IMR-90 (cell line): ENCODE measurements around the gene ALK. TPM values are rescaled to one million over a fixed set of nuclear protein-coding genes. Genes with fewer than 3 reads are reported as not detected.

Experiments used
- ATAC-seq: fragments of 200-7000 bp; cut with Tn5 transposase; 2 replicates; pipeline ENCODE4 v1.9.1; 2020; ENCODE audit warnings: low read depth, mild to moderate bottlenecking, moderate library complexity
- BruUV-seq: library from RNA; stranded (reverse); fragments of 400-500 nt; replicated peaks from 2 replicates; lab custom pipeline; 2021; lab: Mats Ljungman, UMichigan
- CTCF ChIA-PET: fragments of 300-600 bp; formaldehyde crosslinking; extraction: SDS; loops from one replicate; lab custom pipeline; 2021; ENCODE audit warnings: antibody characterized with exemption; lab: Yijun Ruan, JAX
- POLR2A ChIA-PET: fragments of 300-600 bp; sonication (Branson Sonifier 250); formaldehyde crosslinking; loops from one replicate; lab custom pipeline; 2022; ENCODE audit warnings: antibody characterized with exemption; ENCODE audit not compliant: unreplicated experiment; lab: Charles Lee
- DNase-seq: peaks from one replicate; pipeline ENCODE4 v3.0.0; 2013
- H2AFZ ChIP-seq: replicated peaks from 2 replicates; pipeline ENCODE3; 2013; ENCODE audit warnings: low read length, mild to moderate bottlenecking; ENCODE audit not compliant: poor library complexity
- H2AK5ac ChIP-seq: 2 replicates; pipeline ENCODE4 v1.6.1; 2013; ENCODE audit warnings: low read depth, low read length, inconsistent platforms
- H2AK9ac ChIP-seq: replicated peaks from 2 replicates; pipeline ENCODE3; 2013; ENCODE audit warnings: mild to moderate bottlenecking, low read depth, low read length, moderate library complexity; ENCODE audit not compliant: poor library complexity
- H2BK120ac ChIP-seq: 2 replicates; pipeline ENCODE4 v1.6.1; 2013; ENCODE audit warnings: low read depth, low read length, inconsistent platforms
- H2BK15ac ChIP-seq: 3 replicates; pipeline ENCODE4 v1.6.1; 2013; ENCODE audit warnings: low read depth, low read length, inconsistent platforms
- H2BK20ac ChIP-seq: 2 replicates; pipeline ENCODE4 v1.6.1; 2013; ENCODE audit warnings: low read depth, mild to moderate bottlenecking, inconsistent platforms, low read length, moderate library complexity
- H2BK5ac ChIP-seq: 2 replicates; pipeline ENCODE4 v1.6.1; 2013; ENCODE audit warnings: mild to moderate bottlenecking, low read depth, low read length, inconsistent platforms; ENCODE audit not compliant: poor library complexity, severe bottlenecking
- H3K14ac ChIP-seq: replicated peaks from 2 replicates; pipeline ENCODE4 v1.6.1; 2013; ENCODE audit warnings: low read depth, low read length, inconsistent platforms
- H3K18ac ChIP-seq: 2 replicates; pipeline ENCODE4 v1.6.1; 2013; ENCODE audit warnings: low read depth, low read length, control low read depth
- H3K23ac ChIP-seq: 2 replicates; pipeline ENCODE4 v1.6.1; 2013; ENCODE audit warnings: low read depth, low read length, inconsistent platforms
- H3K27ac ChIP-seq: 2 replicates; pipeline ENCODE4 v1.5.1; 2013; ENCODE audit warnings: mild to moderate bottlenecking, control low read depth, low read length; ENCODE audit not compliant: insufficient read depth
- H3K27me3 ChIP-seq: 2 replicates; pipeline ENCODE4 v1.6.1; 2013; ENCODE audit warnings: low read length; ENCODE audit not compliant: control insufficient read depth, insufficient read depth
- H3K36me3 ChIP-seq: 2 replicates; pipeline ENCODE4 v1.6.1; 2013; ENCODE audit warnings: low read length, mixed read lengths; ENCODE audit not compliant: control insufficient read depth, insufficient read depth
- H3K4ac ChIP-seq: 2 replicates; pipeline ENCODE4 v1.6.1; 2013; ENCODE audit warnings: low read depth, low read length, inconsistent platforms
- H3K4me1 ChIP-seq: 2 replicates; pipeline ENCODE4 v1.6.1; 2013; ENCODE audit warnings: low read length, mixed read lengths; ENCODE audit not compliant: control insufficient read depth, insufficient read depth
- H3K4me2 ChIP-seq: 2 replicates; pipeline ENCODE4 v1.6.1; 2013; ENCODE audit warnings: low read depth, mild to moderate bottlenecking, control low read depth, low read length, moderate library complexity
- H3K4me3 ChIP-seq: 2 replicates; pipeline ENCODE4 v1.5.1; 2013; ENCODE audit warnings: low read depth, mild to moderate bottlenecking, control low read depth, low read length, moderate library complexity; ENCODE audit not compliant: insufficient read depth
- H3K56ac ChIP-seq: 2 replicates; pipeline ENCODE4 v1.6.1; 2013; ENCODE audit warnings: low read length, inconsistent platforms; ENCODE audit not compliant: insufficient read depth; ENCODE audit errors: extremely low read depth
- H3K79me1 ChIP-seq, 2 experiments: 2 replicates each; pipeline ENCODE4 v1.6.1; 2013; ENCODE audit warnings: low read length in 2 of 2, inconsistent platforms in 1 of 2, low read depth in 1 of 2
- H3K9ac ChIP-seq: 2 replicates; pipeline ENCODE4 v1.6.1; 2013; ENCODE audit warnings: low read depth, low read length, control low read depth
- H3K9me1 ChIP-seq: 2 replicates; pipeline ENCODE4 v1.6.1; 2013; ENCODE audit warnings: low read length, inconsistent platforms; ENCODE audit not compliant: insufficient read depth
- H3K9me3 ChIP-seq: 2 replicates; pipeline ENCODE4 v1.6.1; 2013; ENCODE audit warnings: low read length; ENCODE audit not compliant: control insufficient read depth, insufficient read depth
- H4K20me1 ChIP-seq: 2 replicates; pipeline ENCODE4 v1.6.1; 2013; ENCODE audit warnings: low read length, inconsistent platforms; ENCODE audit not compliant: insufficient read depth
- H4K5ac ChIP-seq: 2 replicates; pipeline ENCODE4 v1.6.1; 2013; ENCODE audit warnings: mild to moderate bottlenecking, low read depth, low read length, control low read depth
- H4K8ac ChIP-seq, 2 experiments: 2 replicates each; pipeline ENCODE4 v1.6.1; 2013; ENCODE audit warnings: low read depth in 2 of 2, low read length in 2 of 2, control low read depth in 1 of 2, inconsistent platforms in 1 of 2
- H4K91ac ChIP-seq: 2 replicates; pipeline ENCODE4 v1.6.1; 2013; ENCODE audit warnings: low read depth, low read length, inconsistent platforms; ENCODE audit not compliant: insufficient read depth
- BHLHE40 ChIP-seq: fragments of 150-350 bp; IDR thresholded peaks from 2 replicates; pipeline ENCODE4 v1.6.1; 2016; ENCODE audit warnings: mild to moderate bottlenecking, low read depth, low read length
- CTCF ChIP-seq: conservative IDR thresholded peaks from 2 replicates; pipeline ENCODE4 v1.5.1; 2012; ENCODE audit warnings: mild to moderate bottlenecking, low read depth, low read length, improper control_type of control experiment
- FOS ChIP-seq: fragments of 150-350 bp; IDR thresholded peaks from 2 replicates; pipeline ENCODE4 v1.6.1; 2016; ENCODE audit warnings: low read depth, low read length
- MAZ ChIP-seq: IDR thresholded peaks from 2 replicates; pipeline ENCODE4 v1.6.1; 2012; ENCODE audit warnings: low read depth, mild to moderate bottlenecking, low read length, improper control_type of control experiment, moderate library complexity, borderline replicate concordance
- NFE2L2 ChIP-seq: fragments of 150-350 bp; IDR thresholded peaks from 2 replicates; pipeline ENCODE4 v1.6.1; 2016; ENCODE audit warnings: low read depth, mild to moderate bottlenecking, low read length
- RAD21 ChIP-seq: IDR thresholded peaks from 2 replicates; pipeline ENCODE4 v1.6.1; 2012; ENCODE audit warnings: low read length, improper control_type of control experiment
- RCOR1 ChIP-seq: IDR thresholded peaks from 2 replicates; pipeline ENCODE4 v1.6.1; 2012; ENCODE audit warnings: mild to moderate bottlenecking, low read length, improper control_type of control experiment; ENCODE audit not compliant: insufficient replicate concordance
- SMC3 ChIP-seq: fragments of 150-350 bp; IDR thresholded peaks from 2 replicates; pipeline ENCODE4 v1.6.1; 2016; ENCODE audit warnings: low read depth, mild to moderate bottlenecking, antibody characterized with exemption, low read length, moderate library complexity
- WGBS, 2 experiments: methylation state at CpG; one replicate each; pipeline versions ENCODE4 v1.1.5 to v1.1.7; 2013; ENCODE audit warnings: missing lambda C conversion rate in 2 of 2; ENCODE audit not compliant: insufficient read length in 1 of 2; ENCODE audit errors: extremely low coverage in 2 of 2; 5-methylcytosine and 5-hydroxymethylcytosine counted together
- dilution Hi-C: fragments of 300-500 bp; cut with HindIII; formaldehyde crosslinking; loops from one replicate; pipeline ENCODE4 v1.14.3; 2018; ENCODE audit warnings: low sequenced_read_pairs; ENCODE audit not compliant: unreplicated experiment
- in situ Hi-C: fragments of 300-500 bp; cut with MboI; formaldehyde crosslinking; loops from 3 replicates; pipeline ENCODE4 v1.14.3; 2019; ENCODE audit warnings: low sequenced_read_pairs, inconsistent platforms, mixed read lengths
- intact Hi-C: fragments of 100-400 bp; cut with micrococcal nuclease; formaldehyde crosslinking; loops from 2 replicates; pipeline ENCODE4 v1.10.0; 2022
- polyA plus RNA-seq, 3 experiments: library from polyadenylated mRNA; depleted of rRNA; stranded (reverse); fragments of >200 nt; gene quantifications; 2 replicates each; pipeline ENCODE4 v1.2.3, GENCODE V29; 2012; ENCODE audit warnings: low replicate concordance in 1 of 3
- total RNA-seq: library from RNA; depleted of rRNA; stranded (reverse); fragments of >200 nt; gene quantifications from 2 replicates; pipeline ENCODE4 v1.2.3, GENCODE V29; 2012

The ALK gene
- total and polyA plus RNA-seq, 2 of the 4 experiments (the other 2 are of a cell fraction): not detected

- no peak overlapping the region for H3K23ac ChIP-seq
- dilution Hi-C loops (no loop called here), intact Hi-C loops (no loop called here), in situ Hi-C loops (no loop called here)
- H4K5ac ChIP-seq: no peak overlapping the region
- TF ChIP-seq MAZ (no peak), RAD21 (no peak), FOS (no peak), NFE2L2 (no peak), RCOR1 (no peak), SMC3 (no peak), BHLHE40 (no peak), CTCF (no peak)
- H3K56ac ChIP-seq: no peak overlapping the region
- no peak overlapping the region for H4K8ac ChIP-seq
- H3K4me3 ChIP-seq: no peak overlapping the region
- 0 out of 2 replicates have a peak, but pooled peaks cover 2% of the 10 kb centered on the region for H3K27me3 ChIP-seq
- H3K27ac ChIP-seq: no peak overlapping the region
- H3K4me1 ChIP-seq: no peaks in the 10 kb centered on the region
- no peak overlapping the region for H2AFZ ChIP-seq
- ATAC-seq: no peak
- H4K91ac ChIP-seq: no peak overlapping the region
- POLR2A ChIA-PET: no interaction called here
- no peak overlapping the region for H3K4ac ChIP-seq
- H3K79me1 ChIP-seq: no peaks in the 10 kb centered on the region
- no peak overlapping the region for H3K4me2 ChIP-seq
- H3K18ac ChIP-seq: no peak overlapping the region
- no peaks in the 10 kb centered on the region for H3K9me3 ChIP-seq
- H4K20me1 ChIP-seq: no peaks in the 10 kb centered on the region
- H2BK5ac ChIP-seq: no peak overlapping the region
- no CpG with 5 or more reads among the region's 1 CpG for WGBS, 2 experiments
- no peak overlapping the region for H2AK9ac ChIP-seq
- no peak for DNase-seq
- H2BK20ac ChIP-seq: no peak overlapping the region
- no peaks in the 10 kb centered on the region for H3K36me3 ChIP-seq
- no peaks in the 10 kb centered on the region for H3K9me1 ChIP-seq
- no peak overlapping the region for H2AK5ac ChIP-seq
- H2BK120ac ChIP-seq: no peak overlapping the region
- no peak overlapping the region for H3K14ac ChIP-seq
- BruUV-seq: no TSS peak
- no peak overlapping the region for H2BK15ac ChIP-seq
- no peak overlapping the region for H3K9ac ChIP-seq
- CTCF ChIA-PET: no interaction called here
These were observed 425.2 kb downstream of the ALK start for GRCh38 chr2:29496198-29496597.
